ENCODE results near the gene DHCR7.

Gene DHCR7

GRCh38 chr11:71477641-71478527, 29.7 kb upstream of the DHCR7 start:
- DNase-seq: no peak

- no peak for DNase-seq
These were observed 28.9 kb upstream of the DHCR7 start for GRCh38 chr11:71476926-71477640.

GRCh38 chr11:71476031-71476430, 27.8 kb upstream of the DHCR7 start:
- DNase-seq: no peak

GRCh38 chr11:71474771-71475483, 26.7 kb upstream of the DHCR7 start:
- no peak for DNase-seq

GRCh38 chr11:71474141-71474770, 26.1 kb upstream of the DHCR7 start:
- no peak for DNase-seq

GRCh38 chr11:71473793-71474080, 25.5 kb upstream of the DHCR7 start:
- no peak for DNase-seq

- no peak for DNase-seq
These were observed 25.0 kb upstream of the DHCR7 start for GRCh38 chr11:71472941-71473792.

GRCh38 chr11:71472357-71472885, 24.2 kb upstream of the DHCR7 start:
- no peak for DNase-seq

GRCh38 chr11:71470946-71471345, 22.8 kb upstream of the DHCR7 start:
- DNase-seq: no peak

- DNase-seq: no peak
These were observed 19.0 kb upstream of the DHCR7 start for GRCh38 chr11:71467164-71467563.

GRCh38 chr11:71466358-71466757, 18.2 kb upstream of the DHCR7 start:
- no peak for DNase-seq

- DNase-seq: no peak
These were observed 16.9 kb upstream of the DHCR7 start for GRCh38 chr11:71465054-71465453.

GRCh38 chr11:71463331-71464211, 15.4 kb upstream of the DHCR7 start:
- no peak for DNase-seq

- no peak for DNase-seq
These were observed 14.5 kb upstream of the DHCR7 start for GRCh38 chr11:71462726-71463125.

- DNase-seq: no peak
These were observed 13.5 kb upstream of the DHCR7 start for GRCh38 chr11:71461696-71462095.

GRCh38 chr11:71459767-71460320, 11.7 kb upstream of the DHCR7 start:
- DNase-seq: no peak

GRCh38 chr11:71459076-71459766, 11.0 kb upstream of the DHCR7 start:
- DNase-seq: no peak

- no peak for DNase-seq
These were observed 10.2 kb upstream of the DHCR7 start for GRCh38 chr11:71458146-71459070.

- DNase-seq: no peak
These were observed 8.6 kb upstream of the DHCR7 start for GRCh38 chr11:71456831-71457230.
